Coronary artery (tissue), 2 donors: ENCODE results near the gene HK3.

Experiments
- DNase-seq: peaks from one replicate; pipeline ENCODE4 v3.0.0-alpha.2; 2017; ENCODE audit warnings: low spot score
- H3K27ac ChIP-seq, 2 donors: fragments of 200-600 bp; sonication (generic); one replicate each; pipeline ENCODE4 v1.5.1; 2016 to 2019
- H3K4me3 ChIP-seq: fragments of 200-600 bp; sonication (generic); 2 replicates; pipeline ENCODE4 v1.5.1; 2016; ENCODE audit warnings: mild to moderate bottlenecking, moderate library complexity
- TF ChIP-seq, protein P1 (sequence below): fragments of 200-600 bp; sonication (generic); IDR thresholded peaks from one replicate; pipeline ENCODE4 v1.5.1; 2019; ENCODE audit warnings: antibody characterized with exemption

Gene HK3

GRCh38 chr5:176833286-176833685 lies 65.9 kb downstream of the HK3 start:
- DNase-seq, result no peak
- no peak overlapping the region for H3K4me3 ChIP-seq
- no peak overlapping the region for H3K27ac ChIP-seq
- TF ChIP-seq, protein P1, sequence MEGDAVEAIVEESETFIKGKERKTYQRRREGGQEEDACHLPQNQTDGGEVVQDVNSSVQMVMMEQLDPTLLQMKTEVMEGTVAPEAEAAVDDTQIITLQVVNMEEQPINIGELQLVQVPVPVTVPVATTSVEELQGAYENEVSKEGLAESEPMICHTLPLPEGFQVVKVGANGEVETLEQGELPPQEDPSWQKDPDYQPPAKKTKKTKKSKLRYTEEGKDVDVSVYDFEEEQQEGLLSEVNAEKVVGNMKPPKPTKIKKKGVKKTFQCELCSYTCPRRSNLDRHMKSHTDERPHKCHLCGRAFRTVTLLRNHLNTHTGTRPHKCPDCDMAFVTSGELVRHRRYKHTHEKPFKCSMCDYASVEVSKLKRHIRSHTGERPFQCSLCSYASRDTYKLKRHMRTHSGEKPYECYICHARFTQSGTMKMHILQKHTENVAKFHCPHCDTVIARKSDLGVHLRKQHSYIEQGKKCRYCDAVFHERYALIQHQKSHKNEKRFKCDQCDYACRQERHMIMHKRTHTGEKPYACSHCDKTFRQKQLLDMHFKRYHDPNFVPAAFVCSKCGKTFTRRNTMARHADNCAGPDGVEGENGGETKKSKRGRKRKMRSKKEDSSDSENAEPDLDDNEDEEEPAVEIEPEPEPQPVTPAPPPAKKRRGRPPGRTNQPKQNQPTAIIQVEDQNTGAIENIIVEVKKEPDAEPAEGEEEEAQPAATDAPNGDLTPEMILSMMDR, result no peak

DNA sequence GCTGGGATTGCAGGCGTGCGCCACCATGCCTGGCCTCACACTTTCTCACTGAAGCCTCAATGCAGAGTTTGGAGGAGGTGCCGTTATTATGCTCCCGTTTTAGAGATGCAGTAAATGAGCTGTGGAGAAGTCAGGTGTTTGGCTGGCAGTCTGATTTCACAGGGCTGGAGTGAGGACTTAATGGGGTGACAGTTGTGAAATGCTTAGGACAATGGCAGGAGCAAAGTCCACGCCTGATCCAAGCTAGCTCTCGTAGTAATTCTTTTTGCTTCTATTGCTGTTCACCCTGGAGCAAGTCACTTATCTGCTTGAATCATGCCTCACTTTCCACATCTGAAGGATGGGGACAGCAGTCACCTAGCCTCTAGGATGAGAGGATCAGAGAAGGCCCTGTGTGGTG lies 67.0 kb downstream of the HK3 start:
- Histone ChIP-seq H3K27ac (no peak overlapping the region), H3K4me3 (no peak overlapping the region)
- DNase-seq, result no peak
- TF ChIP-seq, protein P1, result no peak

DNA sequence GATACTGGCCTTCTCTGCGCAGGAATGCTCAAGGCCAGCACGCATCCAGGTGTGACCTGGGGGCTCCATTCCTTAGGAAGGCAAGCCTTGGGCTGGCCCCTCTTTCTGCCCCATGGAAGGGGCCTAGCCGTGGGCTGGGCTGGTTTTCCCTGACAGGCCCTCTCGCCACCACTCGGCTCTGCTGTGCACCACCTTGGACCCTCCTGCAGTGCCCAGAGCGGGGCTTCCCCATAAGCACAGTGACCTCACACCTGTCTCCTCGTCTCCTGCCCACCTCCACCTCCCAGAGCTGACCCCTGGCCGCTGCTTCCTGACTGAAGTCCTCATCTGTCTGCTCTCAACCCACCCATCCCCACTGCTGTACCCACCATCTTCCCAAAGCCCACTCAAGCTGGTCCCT lies 67.7 kb downstream of the HK3 start:
- TF ChIP-seq, protein P1, result no peak
- no peak for DNase-seq
- no peak overlapping the region for H3K4me3 ChIP-seq
- H3K27ac ChIP-seq, result no peak overlapping the region

- no peak overlapping the region for H3K4me3 ChIP-seq
- H3K27ac ChIP-seq, result no peak overlapping the region
- TF ChIP-seq, protein P1, result no peak
- no peak for DNase-seq
These were observed 68.1 kb downstream of the HK3 start for GRCh38 chr5:176830995-176831423.
